Measurements from ENCODE around the gene IFFO2.

Gene IFFO2

GRCh38 chr1:18901952-18902522, 54.4 kb downstream of the IFFO2 start:
- Histone ChIP-seq H3K27me3 (ENCODE audit: insufficient read depth, low read length, poor library complexity, severe bottlenecking) (no peaks in the 10 kb centered on the region), H3K9me2 (replicated peaks; ENCODE audit: low read depth, low read length) (no peaks in the 10 kb centered on the region), H3K36me3 (ENCODE audit: insufficient read depth, low read length) (no peaks in the 10 kb centered on the region), H3K4me1 (ENCODE audit: insufficient read depth, low read length, poor library complexity, severe bottlenecking) (peaks cover 40% of the 10 kb centered on the region), H2AFZ (ENCODE audit: low read length) (peak overlapping the region; percentile 93), H4K20me1 (ENCODE audit: insufficient read depth, low read length, poor library complexity, severe bottlenecking) (peaks cover 3% of the 10 kb centered on the region), H3K4me2 (ENCODE audit: low read depth, low read length, poor library complexity, severe bottlenecking) (peak overlapping the region; percentile 80), H3K9me3 (ENCODE audit: insufficient read depth, low read depth, low read length) (no peaks in the 10 kb centered on the region), H3K9ac (ENCODE audit: low read depth, low read length, poor library complexity, severe bottlenecking) (peak overlapping the region; percentile 67), H3K4me3 (ENCODE audit: low read length, poor library complexity, severe bottlenecking) (peak overlapping the region; percentile 94), H3F3A (ENCODE audit: low read depth) (no peaks in the 10 kb centered on the region), H3K79me2 (ENCODE audit: insufficient read depth, low read length) (peaks cover 18% of the 10 kb centered on the region; the same call in 1 of the 2 replicates)
- TF ChIP-seq CTCF (conservative IDR thresholded peaks at IDR 0.05; ENCODE audit: low read length) (no peak), EZH2phosphoT487 (IDR thresholded peaks at IDR 0.05; ENCODE audit: borderline replicate concordance) (no peak)

- Histone ChIP-seq H3K27me3 (ENCODE audit: insufficient read depth, low read length, poor library complexity, severe bottlenecking) (no peaks in the 10 kb centered on the region), H3F3A (ENCODE audit: low read depth) (no peaks in the 10 kb centered on the region), H3K4me3 (ENCODE audit: low read length, poor library complexity, severe bottlenecking) (peak overlapping the region; percentile 94), H3K9me3 (ENCODE audit: insufficient read depth, low read depth, low read length) (no peaks in the 10 kb centered on the region), H3K4me1 (ENCODE audit: insufficient read depth, low read length, poor library complexity, severe bottlenecking) (peaks cover 39% of the 10 kb centered on the region), H3K4me2 (ENCODE audit: low read depth, low read length, poor library complexity, severe bottlenecking) (peak overlapping the region; percentile 80), H4K20me1 (ENCODE audit: insufficient read depth, low read length, poor library complexity, severe bottlenecking) (peaks cover 3% of the 10 kb centered on the region), H3K36me3 (ENCODE audit: insufficient read depth, low read length) (no peaks in the 10 kb centered on the region), H3K9ac (ENCODE audit: low read depth, low read length, poor library complexity, severe bottlenecking) (peak overlapping the region; percentile 67), H3K79me2 (ENCODE audit: insufficient read depth, low read length) (peaks cover 18% of the 10 kb centered on the region; the same call in 1 of the 2 replicates), H3K9me2 (replicated peaks; ENCODE audit: low read depth, low read length) (no peaks in the 10 kb centered on the region), H2AFZ (ENCODE audit: low read length) (no peak overlapping the region)
- TF ChIP-seq CTCF (conservative IDR thresholded peaks at IDR 0.05; ENCODE audit: low read length), result no peak
- no peak for TF ChIP-seq EZH2phosphoT487 (IDR thresholded peaks at IDR 0.05; ENCODE audit: borderline replicate concordance)
These were observed 55.1 kb downstream of the IFFO2 start for GRCh38 chr1:18901147-18901951.

- H3K79me2 ChIP-seq (ENCODE audit: insufficient read depth, low read length), result peaks cover 18% of the 10 kb centered on the region; the same call in 1 of the 2 replicates
- H3K9me2 ChIP-seq (replicated peaks; ENCODE audit: low read depth, low read length), result no peaks in the 10 kb centered on the region
- H4K20me1 ChIP-seq (ENCODE audit: insufficient read depth, low read length, poor library complexity, severe bottlenecking), result peaks cover 3% of the 10 kb centered on the region
- H3K9ac ChIP-seq (ENCODE audit: low read depth, low read length, poor library complexity, severe bottlenecking), result peak overlapping the region; percentile 67
- H3K27me3 ChIP-seq (ENCODE audit: insufficient read depth, low read length, poor library complexity, severe bottlenecking), result no peaks in the 10 kb centered on the region
- H3K9me3 ChIP-seq (ENCODE audit: insufficient read depth, low read depth, low read length), result no peaks in the 10 kb centered on the region
- H2AFZ ChIP-seq (ENCODE audit: low read length), result no peak overlapping the region
- H3K4me1 ChIP-seq (ENCODE audit: insufficient read depth, low read length, poor library complexity, severe bottlenecking), result peaks cover 39% of the 10 kb centered on the region
- H3K4me3 ChIP-seq (ENCODE audit: low read length, poor library complexity, severe bottlenecking), result peak overlapping the region; percentile 94
- H3F3A ChIP-seq (ENCODE audit: low read depth), result no peaks in the 10 kb centered on the region
- TF ChIP-seq CTCF (conservative IDR thresholded peaks at IDR 0.05; ENCODE audit: low read length), result no peak
- TF ChIP-seq EZH2phosphoT487 (IDR thresholded peaks at IDR 0.05; ENCODE audit: borderline replicate concordance), result no peak
- peak overlapping the region; percentile 80 for H3K4me2 ChIP-seq (ENCODE audit: low read depth, low read length, poor library complexity, severe bottlenecking)
- no peaks in the 10 kb centered on the region for H3K36me3 ChIP-seq (ENCODE audit: insufficient read depth, low read length)
These were observed 56.1 kb downstream of the IFFO2 start for GRCh38 chr1:18900303-18900841.

All from Loucy (cell line).